Transverse colon (tissue), 3 donors: ENCODE data around the gene HMG20B.

Experiments used
- EP300 ChIP-seq: sonication (generic); formaldehyde crosslinking; IDR thresholded peaks from one replicate; pipeline ENCODE4 v1.6.1; 2017; ENCODE audit warnings: antibody characterized with exemption, low read depth
- POLR2A ChIP-seq: fragments of 450-650 bp; IDR thresholded peaks from one replicate; pipeline ENCODE4 v1.6.1; 2016; ENCODE audit warnings: antibody characterized with exemption, mild to moderate bottlenecking, moderate library complexity
- TF ChIP-seq, protein P1 (sequence below), 5 experiments: fragments of 200-600 bp in 3 of 5; fragments of 450-650 bp in 2 of 5; sonication (generic) in 3 of 5; IDR thresholded peaks; 1 replicate in 2 of 5; 2 replicates in 3 of 5; pipeline ENCODE4 v1.5.1; 2016 to 2017; ENCODE audit warnings: antibody characterized with exemption in 5 of 5, inconsistent platforms in 3 of 5, mild to moderate bottlenecking in 2 of 5, moderate library complexity in 1 of 5

DNA sequence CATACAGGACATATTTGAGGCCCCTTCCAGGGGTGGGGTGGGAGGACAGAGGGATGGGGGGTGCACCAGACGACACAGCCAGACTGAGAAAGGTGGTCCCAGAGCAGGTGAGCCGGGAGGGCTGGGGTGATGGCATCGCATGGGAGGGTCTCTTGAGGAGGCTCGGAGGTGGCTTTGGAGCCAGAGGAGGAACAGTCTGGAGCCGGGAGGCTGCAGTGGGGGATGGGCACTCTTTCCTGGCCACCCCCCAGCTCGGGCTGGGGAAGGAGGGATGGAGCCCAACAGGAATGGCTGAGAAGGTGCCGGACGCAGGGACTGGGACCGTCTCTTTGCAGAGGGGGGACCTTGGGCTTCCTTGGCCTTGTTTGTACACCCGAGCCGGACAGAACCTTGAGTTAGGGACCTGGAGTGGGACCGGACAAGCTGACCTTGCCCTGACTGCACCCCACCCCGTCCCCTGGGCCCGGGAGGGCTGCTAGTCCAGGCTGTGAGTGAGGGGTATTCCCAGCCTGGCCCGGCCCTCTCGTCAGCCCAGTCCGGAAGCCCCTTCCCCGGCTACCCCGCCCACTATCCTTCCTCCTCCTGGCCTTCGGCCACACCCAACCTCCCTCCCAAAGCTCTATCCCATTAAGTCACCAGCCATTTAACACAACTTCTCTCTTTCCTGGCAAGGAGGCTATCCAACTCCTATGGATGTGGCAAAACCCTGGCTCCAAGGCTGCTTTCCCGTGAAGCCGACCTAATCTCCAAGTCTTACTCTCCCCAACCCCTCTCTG lies 34.7 kb downstream of the HMG20B start:
- TF ChIP-seq, protein P1, sequence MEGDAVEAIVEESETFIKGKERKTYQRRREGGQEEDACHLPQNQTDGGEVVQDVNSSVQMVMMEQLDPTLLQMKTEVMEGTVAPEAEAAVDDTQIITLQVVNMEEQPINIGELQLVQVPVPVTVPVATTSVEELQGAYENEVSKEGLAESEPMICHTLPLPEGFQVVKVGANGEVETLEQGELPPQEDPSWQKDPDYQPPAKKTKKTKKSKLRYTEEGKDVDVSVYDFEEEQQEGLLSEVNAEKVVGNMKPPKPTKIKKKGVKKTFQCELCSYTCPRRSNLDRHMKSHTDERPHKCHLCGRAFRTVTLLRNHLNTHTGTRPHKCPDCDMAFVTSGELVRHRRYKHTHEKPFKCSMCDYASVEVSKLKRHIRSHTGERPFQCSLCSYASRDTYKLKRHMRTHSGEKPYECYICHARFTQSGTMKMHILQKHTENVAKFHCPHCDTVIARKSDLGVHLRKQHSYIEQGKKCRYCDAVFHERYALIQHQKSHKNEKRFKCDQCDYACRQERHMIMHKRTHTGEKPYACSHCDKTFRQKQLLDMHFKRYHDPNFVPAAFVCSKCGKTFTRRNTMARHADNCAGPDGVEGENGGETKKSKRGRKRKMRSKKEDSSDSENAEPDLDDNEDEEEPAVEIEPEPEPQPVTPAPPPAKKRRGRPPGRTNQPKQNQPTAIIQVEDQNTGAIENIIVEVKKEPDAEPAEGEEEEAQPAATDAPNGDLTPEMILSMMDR (IDR thresholded peaks at IDR 0.05): no peak
- TF ChIP-seq EP300 (no peak), POLR2A (no peak)
